Neural cell (in vitro differentiated cells): Measurements from ENCODE around the gene PIGK.

Source experiments
- CTCF ChIP-seq: fragments of 450-650 bp; IDR thresholded peaks from 2 replicates; pipeline ENCODE4 v1.5.1; 2014; ENCODE audit warnings: antibody characterized with exemption, mild to moderate bottlenecking, moderate library complexity; ENCODE audit not compliant: poor library complexity, severe bottlenecking
- EP300 ChIP-seq: fragments of 450-650 bp; conservative IDR thresholded peaks from 2 replicates; pipeline ENCODE4 v1.6.1; 2014; ENCODE audit warnings: antibody characterized with exemption, mild to moderate bottlenecking, moderate library complexity; ENCODE audit not compliant: poor library complexity, severe bottlenecking
- EZH2 ChIP-seq: fragments of 200-600, 300-800 bp; shearing (Covaris generic), sonication (generic); IDR thresholded peaks from 2 replicates; pipeline ENCODE4 v1.6.1; 2014; ENCODE audit warnings: antibody characterized with exemption, low read length, borderline replicate concordance, mild to moderate bottlenecking; ENCODE audit not compliant: insufficient read depth, poor library complexity, severe bottlenecking
- MXI1 ChIP-seq: fragments of 450-650 bp; conservative IDR thresholded peaks from 2 replicates; pipeline ENCODE4 v1.6.1; 2014; ENCODE audit warnings: antibody characterized with exemption, mild to moderate bottlenecking; ENCODE audit not compliant: poor library complexity, severe bottlenecking
- POLR2AphosphoS5 ChIP-seq: IDR thresholded peaks from 2 replicates; pipeline ENCODE4 v1.6.1; 2012
- RAD21 ChIP-seq: fragments of 450-650 bp; conservative IDR thresholded peaks from 2 replicates; pipeline ENCODE4 v1.6.1; 2014; ENCODE audit warnings: antibody characterized with exemption, mild to moderate bottlenecking, moderate library complexity
- REST ChIP-seq: IDR thresholded peaks from 2 replicates; pipeline ENCODE4 v1.6.1; 2012; ENCODE audit warnings: borderline replicate concordance
- SMC3 ChIP-seq: fragments of 450-650 bp; conservative IDR thresholded peaks from 2 replicates; pipeline ENCODE4 v1.6.1; 2014; ENCODE audit warnings: antibody characterized with exemption, mild to moderate bottlenecking, moderate library complexity; ENCODE audit not compliant: poor library complexity
- TAF1 ChIP-seq: IDR thresholded peaks from 2 replicates; pipeline ENCODE4 v1.6.1; 2012; ENCODE audit warnings: low read depth

- TF ChIP-seq EP300 (no peak), POLR2AphosphoS5 (no peak), CTCF (no peak), TAF1 (no peak), EZH2 (no peak), SMC3 (no peak), RAD21 (no peak), MXI1 (no peak), REST (no peak)
Observed at GRCh38 chr1:77222496-77222895, 3.3 kb upstream of the PIGK start.
